Loucy (cell line): ENCODE data around the gene TIAM1.

ENCODE experiments used
- H2AFZ ChIP-seq: fragments of 200-600 bp; sonication (generic); 2 replicates; pipeline ENCODE4 v1.6.0; 2016; ENCODE audit warnings: antibody characterized with exemption, mild to moderate bottlenecking, low read length, moderate library complexity
- H3F3A ChIP-seq: fragments of 200-600 bp; 2 replicates; pipeline ENCODE4 v1.6.0; 2016; ENCODE audit warnings: antibody characterized with exemption, low read depth, mild to moderate bottlenecking
- H3K27me3 ChIP-seq: fragments of 200-600 bp; sonication (generic); 2 replicates; pipeline ENCODE4 v1.6.1; 2014; ENCODE audit warnings: low read length, mild to moderate bottlenecking; ENCODE audit not compliant: insufficient read depth, poor library complexity, severe bottlenecking
- H3K36me3 ChIP-seq: fragments of 200-600 bp; sonication (generic); 2 replicates; pipeline ENCODE4 v1.6.1; 2016; ENCODE audit warnings: low read length; ENCODE audit not compliant: insufficient read depth
- H3K4me1 ChIP-seq: fragments of 200-600 bp; sonication (generic); 2 replicates; pipeline ENCODE4 v1.5.1; 2014; ENCODE audit warnings: low read length, mild to moderate bottlenecking; ENCODE audit not compliant: insufficient read depth, poor library complexity, severe bottlenecking
- H3K4me2 ChIP-seq: fragments of 200-600 bp; sonication (generic); 2 replicates; pipeline ENCODE4 v1.6.0; 2014; ENCODE audit warnings: antibody characterized with exemption, low read length, low read depth, mild to moderate bottlenecking; ENCODE audit not compliant: poor library complexity, severe bottlenecking
- H3K4me3 ChIP-seq: fragments of 200-600 bp; sonication (generic); 2 replicates; pipeline ENCODE4 v1.5.1; 2014; ENCODE audit warnings: low read length, mild to moderate bottlenecking, mixed read lengths; ENCODE audit not compliant: poor library complexity, severe bottlenecking
- H3K79me2 ChIP-seq: fragments of 200-600 bp; sonication (generic); 2 replicates; pipeline ENCODE4 v1.6.1; 2014; ENCODE audit warnings: low read length; ENCODE audit not compliant: insufficient read depth
- H3K9ac ChIP-seq: fragments of 200-600 bp; sonication (generic); 2 replicates; pipeline ENCODE4 v1.6.0; 2014; ENCODE audit warnings: mild to moderate bottlenecking, low read depth, low read length, moderate library complexity; ENCODE audit not compliant: poor library complexity, severe bottlenecking
- H3K9me2 ChIP-seq: fragments of 200-600 bp; sonication (generic); replicated peaks from 2 replicates; pipeline ENCODE4 v1.6.1; 2016; ENCODE audit warnings: low read depth, low read length, mixed read lengths
- H3K9me3 ChIP-seq: fragments of 200-600 bp; sonication (generic); 2 replicates; pipeline ENCODE4 v1.6.1; 2014; ENCODE audit warnings: mild to moderate bottlenecking, antibody characterized with exemption, low read length, low read depth; ENCODE audit not compliant: insufficient read depth
- H4K20me1 ChIP-seq: fragments of 200-600 bp; sonication (generic); 2 replicates; pipeline ENCODE4 v1.6.0; 2014; ENCODE audit warnings: antibody characterized with exemption, low read length, mild to moderate bottlenecking; ENCODE audit not compliant: insufficient read depth, poor library complexity, severe bottlenecking
- CTCF ChIP-seq: fragments of 200-600 bp; sonication (generic); conservative IDR thresholded peaks from 2 replicates; pipeline ENCODE4 v1.5.1; 2014; ENCODE audit warnings: mild to moderate bottlenecking, antibody characterized with exemption, low read length
- EZH2phosphoT487 ChIP-seq: fragments of 200-600 bp; IDR thresholded peaks from 2 replicates; pipeline ENCODE4 v1.6.1; 2018; ENCODE audit warnings: antibody characterized with exemption, mild to moderate bottlenecking, moderate library complexity, borderline replicate concordance

The TIAM1 gene

GRCh38 chr21:31187499-31187898 is 156.6 kb downstream of the TIAM1 start:
- no peak overlapping the region for H3K9ac ChIP-seq
- no peak overlapping the region for H3K4me3 ChIP-seq
- TF ChIP-seq CTCF: no peak
- no peaks in the 10 kb centered on the region for H3K9me2 ChIP-seq
- H3F3A ChIP-seq: no peaks in the 10 kb centered on the region
- no peaks in the 10 kb centered on the region for H4K20me1 ChIP-seq
- H3K27me3 ChIP-seq: no peaks in the 10 kb centered on the region
- peaks cover 16% of the 10 kb centered on the region; the same call in 1 of the 2 replicates for H3K36me3 ChIP-seq
- no peaks in the 10 kb centered on the region for H3K9me3 ChIP-seq
- H2AFZ ChIP-seq: no peak overlapping the region
- H3K79me2 ChIP-seq: no peaks in the 10 kb centered on the region
- peaks cover 18% of the 10 kb centered on the region for H3K4me1 ChIP-seq
- no peak overlapping the region for H3K4me2 ChIP-seq

- H3K36me3 ChIP-seq: peaks cover 13% of the 10 kb centered on the region; the same call in 1 of the 2 replicates
- H3K4me1 ChIP-seq: peaks cover 24% of the 10 kb centered on the region
- no peaks in the 10 kb centered on the region for H3K27me3 ChIP-seq
- no peak overlapping the region for H3K4me3 ChIP-seq
- no peak overlapping the region for H3K4me2 ChIP-seq
- no peaks in the 10 kb centered on the region for H3K79me2 ChIP-seq
- TF ChIP-seq CTCF (no peak), EZH2phosphoT487 (no peak)
- no peaks in the 10 kb centered on the region for H4K20me1 ChIP-seq
- H3K9me2 ChIP-seq: no peaks in the 10 kb centered on the region
- H3K9me3 ChIP-seq: no peaks in the 10 kb centered on the region
- H3K9ac ChIP-seq: no peak overlapping the region
- no peaks in the 10 kb centered on the region for H3F3A ChIP-seq
- H2AFZ ChIP-seq: no peak overlapping the region
Observed at GRCh38 chr21:31186916-31187315, 157.1 kb downstream of the TIAM1 start.

- H3K79me2 ChIP-seq: no peaks in the 10 kb centered on the region
- TF ChIP-seq CTCF (no peak), EZH2phosphoT487 (no peak)
- no peak overlapping the region for H3K9ac ChIP-seq
- no peak overlapping the region for H2AFZ ChIP-seq
- H3K4me2 ChIP-seq: no peak overlapping the region
- no peak overlapping the region for H3K4me3 ChIP-seq
- H3K9me2 ChIP-seq: no peaks in the 10 kb centered on the region
- no peaks in the 10 kb centered on the region for H3F3A ChIP-seq
- no peaks in the 10 kb centered on the region for H3K27me3 ChIP-seq
- peaks cover 6% of the 10 kb centered on the region; the same call in 1 of the 2 replicates for H3K36me3 ChIP-seq
- H3K9me3 ChIP-seq: no peaks in the 10 kb centered on the region
- H3K4me1 ChIP-seq: peaks cover 32% of the 10 kb centered on the region
- H4K20me1 ChIP-seq: no peaks in the 10 kb centered on the region
Observed at GRCh38 chr21:31185663-31186062, 158.4 kb downstream of the TIAM1 start.
